ENCODE measurements around the gene DLG2.

DNA sequence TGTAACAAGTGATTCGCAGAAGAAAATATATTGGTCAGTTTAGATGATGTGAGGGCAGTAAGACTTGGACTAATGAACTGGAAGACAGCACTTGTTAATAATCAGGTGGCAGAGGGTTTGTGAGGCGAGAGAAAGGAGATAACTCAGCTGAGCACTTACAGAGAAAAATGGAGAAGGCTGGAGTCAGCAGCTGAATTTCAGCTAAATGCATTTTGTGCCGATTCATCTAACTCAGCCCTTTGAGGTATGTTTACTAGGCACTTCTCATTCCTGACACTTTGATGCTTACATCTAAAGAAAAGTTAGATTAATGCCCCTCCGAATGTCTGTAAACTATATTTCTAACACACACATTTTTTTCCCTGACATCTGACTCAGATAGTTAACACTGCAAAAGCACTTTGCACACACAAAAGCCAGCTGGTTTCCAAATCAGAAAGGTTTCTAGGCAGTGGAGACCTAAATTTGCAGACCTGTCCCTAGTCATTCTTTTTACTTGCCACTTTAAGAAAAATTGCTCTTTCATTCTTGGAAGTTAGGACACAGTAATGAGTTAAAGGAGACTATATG lies 1481.4 kb downstream of the DLG2 start:
- TF ChIP-seq SP1 (CRISPR knock-in tag; conservative IDR thresholded peaks at IDR 0.05), result no peak
- TF ChIP-seq, protein P1, sequence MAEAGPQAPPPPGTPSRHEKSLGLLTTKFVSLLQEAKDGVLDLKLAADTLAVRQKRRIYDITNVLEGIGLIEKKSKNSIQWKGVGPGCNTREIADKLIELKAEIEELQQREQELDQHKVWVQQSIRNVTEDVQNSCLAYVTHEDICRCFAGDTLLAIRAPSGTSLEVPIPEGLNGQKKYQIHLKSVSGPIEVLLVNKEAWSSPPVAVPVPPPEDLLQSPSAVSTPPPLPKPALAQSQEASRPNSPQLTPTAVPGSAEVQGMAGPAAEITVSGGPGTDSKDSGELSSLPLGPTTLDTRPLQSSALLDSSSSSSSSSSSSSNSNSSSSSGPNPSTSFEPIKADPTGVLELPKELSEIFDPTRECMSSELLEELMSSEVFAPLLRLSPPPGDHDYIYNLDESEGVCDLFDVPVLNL (CRISPR knock-in tag; IDR thresholded peaks at IDR 0.05; ENCODE audit: borderline replicate concordance, low read depth), result no peak
- TF ChIP-seq ZNF317 (CRISPR knock-in tag; IDR thresholded peaks at IDR 0.05; ENCODE audit: borderline replicate concordance, low read depth), result no peak
- TF ChIP-seq, protein P2, sequence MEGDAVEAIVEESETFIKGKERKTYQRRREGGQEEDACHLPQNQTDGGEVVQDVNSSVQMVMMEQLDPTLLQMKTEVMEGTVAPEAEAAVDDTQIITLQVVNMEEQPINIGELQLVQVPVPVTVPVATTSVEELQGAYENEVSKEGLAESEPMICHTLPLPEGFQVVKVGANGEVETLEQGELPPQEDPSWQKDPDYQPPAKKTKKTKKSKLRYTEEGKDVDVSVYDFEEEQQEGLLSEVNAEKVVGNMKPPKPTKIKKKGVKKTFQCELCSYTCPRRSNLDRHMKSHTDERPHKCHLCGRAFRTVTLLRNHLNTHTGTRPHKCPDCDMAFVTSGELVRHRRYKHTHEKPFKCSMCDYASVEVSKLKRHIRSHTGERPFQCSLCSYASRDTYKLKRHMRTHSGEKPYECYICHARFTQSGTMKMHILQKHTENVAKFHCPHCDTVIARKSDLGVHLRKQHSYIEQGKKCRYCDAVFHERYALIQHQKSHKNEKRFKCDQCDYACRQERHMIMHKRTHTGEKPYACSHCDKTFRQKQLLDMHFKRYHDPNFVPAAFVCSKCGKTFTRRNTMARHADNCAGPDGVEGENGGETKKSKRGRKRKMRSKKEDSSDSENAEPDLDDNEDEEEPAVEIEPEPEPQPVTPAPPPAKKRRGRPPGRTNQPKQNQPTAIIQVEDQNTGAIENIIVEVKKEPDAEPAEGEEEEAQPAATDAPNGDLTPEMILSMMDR (IDR thresholded peaks at IDR 0.05), result no peak

Measured in WTC11 (cell line).